ENCODE results near the gene TSC22D1. TPM values are rescaled to one million over a fixed set of nuclear protein-coding genes. Genes with fewer than 3 reads are reported as not detected.

The TSC22D1 gene
- total RNA-seq, 1 donor from 2014 or later: 18.6 TPM

- ATAC-seq (ENCODE audit: low read depth): no peak
- Mint-ChIP-seq H3K27me3 (no peaks in the 10 kb centered on the region), H3K4me3 (no peak overlapping the region), H3K9me3 (no peaks in the 10 kb centered on the region), H3K27ac (no peak overlapping the region), H3K36me3 (ENCODE audit: low read depth) (no peaks in the 10 kb centered on the region), H3K4me1 (peaks cover 12% of the 10 kb centered on the region)
- ChIA-PET POLR2A (no interaction called here), CTCF (no interaction called here)
- DNase-seq: no peak
- TF ChIP-seq CTCF (IDR thresholded peaks at IDR 0.05): no peak
- intact Hi-C loops (cut with micrococcal nuclease): no loop called here
Observed at GRCh38 chr13:44414716-44415115, 161.4 kb downstream of the TSC22D1 start.

GRCh38 chr13:44413095-44413494 is 163.0 kb downstream of the TSC22D1 start:
- CTCF ChIA-PET: no interaction called here
- Mint-ChIP-seq H3K9me3 (no peaks in the 10 kb centered on the region), H3K4me3 (no peak overlapping the region), H3K27ac (no peak overlapping the region), H3K27me3 (peaks cover 2% of the 10 kb centered on the region), H3K36me3 (ENCODE audit: low read depth) (no peaks in the 10 kb centered on the region), H3K4me1 (peaks cover 7% of the 10 kb centered on the region)
- POLR2A ChIA-PET: no interaction called here
- ATAC-seq (ENCODE audit: low read depth) (no peak), DNase-seq (no peak)
- intact Hi-C loops (cut with micrococcal nuclease): no loop called here
- no peak for TF ChIP-seq CTCF (IDR thresholded peaks at IDR 0.05)

GRCh38 chr13:44412346-44412935 is 163.7 kb downstream of the TSC22D1 start:
- Mint-ChIP-seq H3K27ac (no peak overlapping the region), H3K4me3 (no peak overlapping the region), H3K36me3 (ENCODE audit: low read depth) (no peaks in the 10 kb centered on the region), H3K4me1 (peaks cover 1% of the 10 kb centered on the region), H3K9me3 (no peaks in the 10 kb centered on the region), H3K27me3 (peaks cover 2% of the 10 kb centered on the region)
- DNase-seq: no peak
- no peak for ATAC-seq (ENCODE audit: low read depth)
- ChIA-PET CTCF (no interaction called here), POLR2A (no interaction called here)
- TF ChIP-seq CTCF (IDR thresholded peaks at IDR 0.05): no peak
- intact Hi-C loops (cut with micrococcal nuclease): no loop called here

- H3K27ac Mint-ChIP-seq: no peak overlapping the region
- H3K36me3 Mint-ChIP-seq (ENCODE audit: low read depth): no peaks in the 10 kb centered on the region
- ATAC-seq (ENCODE audit: low read depth) (no peak), DNase-seq (no peak)
- no peaks in the 10 kb centered on the region for H3K9me3 Mint-ChIP-seq
- POLR2A ChIA-PET: no interaction called here
- intact Hi-C loops (cut with micrococcal nuclease): no loop called here
- TF ChIP-seq CTCF (IDR thresholded peaks at IDR 0.05): no peak
- H3K4me1 Mint-ChIP-seq: no peaks in the 10 kb centered on the region
- H3K4me3 Mint-ChIP-seq: no peak overlapping the region
- CTCF ChIA-PET: no interaction called here
- peaks cover 4% of the 10 kb centered on the region for H3K27me3 Mint-ChIP-seq
Observed at GRCh38 chr13:44411841-44412240, 164.3 kb downstream of the TSC22D1 start.

GRCh38 chr13:44410328-44410859 is 165.7 kb downstream of the TSC22D1 start:
- ChIA-PET CTCF (interaction anchor here (1.0 kb wide), 1 partner anchor 502 kb away, joined by 4 read pairs; no protein-coding TSS in a partner anchor), POLR2A (no interaction called here)
- DNase-seq (no peak), ATAC-seq (ENCODE audit: low read depth) (no peak)
- Mint-ChIP-seq H3K36me3 (ENCODE audit: low read depth) (no peaks in the 10 kb centered on the region), H3K4me1 (no peaks in the 10 kb centered on the region), H3K9me3 (no peaks in the 10 kb centered on the region), H3K4me3 (no peak overlapping the region), H3K27ac (no peak overlapping the region), H3K27me3 (peaks cover 11% of the 10 kb centered on the region)
- intact Hi-C loops (cut with micrococcal nuclease): no loop called here
- TF ChIP-seq CTCF (IDR thresholded peaks at IDR 0.05): no peak

Measured in activated B cell treated with CpG ODN at 0.5 μM for 24 hours (primary cell).